ENCODE data around the gene MORN1. TPM values are rescaled to one million over a fixed set of nuclear protein-coding genes. Genes with fewer than 3 reads are reported as not detected.

The MORN1 gene
- polyA plus RNA-seq, 1 donor from 2014 or later, result 10.9 TPM

DNA sequence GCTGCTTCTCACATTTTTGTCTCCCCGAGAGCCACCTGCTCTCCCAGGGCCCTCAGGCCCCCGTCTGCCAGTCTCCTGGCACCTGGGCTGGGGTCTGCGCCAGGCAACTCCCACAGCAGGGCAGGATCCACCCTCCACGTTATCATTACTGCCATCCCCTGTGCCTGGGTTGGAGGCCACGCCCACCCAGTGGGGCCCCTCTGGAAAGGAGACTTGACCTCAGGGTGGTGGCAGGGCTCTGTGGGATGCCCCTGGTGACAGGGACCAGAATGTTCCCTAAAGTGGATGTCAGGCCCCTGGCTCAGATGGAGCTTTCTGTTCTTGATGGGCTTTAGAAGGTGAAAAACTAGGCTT lies 96.7 kb downstream of the MORN1 start:
- Histone ChIP-seq H3F3A (ENCODE audit: insufficient read depth, low read length, poor library complexity, severe bottlenecking) (no peaks in the 10 kb centered on the region), H3K27me3 (ENCODE audit: insufficient read depth, low read depth, low read length) (no peaks in the 10 kb centered on the region), H3K9me3 (ENCODE audit: low read length) (no peaks in the 10 kb centered on the region), H4K20me1 (ENCODE audit: insufficient read depth) (peaks cover 4% of the 10 kb centered on the region), H3K9me2 (ENCODE audit: insufficient read depth, low read length) (no peaks in the 10 kb centered on the region), H3K9ac (ENCODE audit: low read length) (no peak overlapping the region), H3K79me2 (replicated peaks; ENCODE audit: insufficient read depth, low read length) (peaks cover 68% of the 10 kb centered on the region), H2AFZ (ENCODE audit: low read depth, low read length) (no peak overlapping the region), H3K4me2 (ENCODE audit: low read length) (no peak overlapping the region), H3K36me3 (ENCODE audit: insufficient read depth, low read length) (no peaks in the 10 kb centered on the region), H3K4me3 (ENCODE audit: low read length) (no peak overlapping the region), H3K27ac (ENCODE audit: low read length) (no peak overlapping the region)
- no peak for TF ChIP-seq EZH2 (IDR thresholded peaks at IDR 0.05; ENCODE audit: borderline replicate concordance, insufficient read depth, low read length, poor library complexity, severe bottlenecking)

DNA sequence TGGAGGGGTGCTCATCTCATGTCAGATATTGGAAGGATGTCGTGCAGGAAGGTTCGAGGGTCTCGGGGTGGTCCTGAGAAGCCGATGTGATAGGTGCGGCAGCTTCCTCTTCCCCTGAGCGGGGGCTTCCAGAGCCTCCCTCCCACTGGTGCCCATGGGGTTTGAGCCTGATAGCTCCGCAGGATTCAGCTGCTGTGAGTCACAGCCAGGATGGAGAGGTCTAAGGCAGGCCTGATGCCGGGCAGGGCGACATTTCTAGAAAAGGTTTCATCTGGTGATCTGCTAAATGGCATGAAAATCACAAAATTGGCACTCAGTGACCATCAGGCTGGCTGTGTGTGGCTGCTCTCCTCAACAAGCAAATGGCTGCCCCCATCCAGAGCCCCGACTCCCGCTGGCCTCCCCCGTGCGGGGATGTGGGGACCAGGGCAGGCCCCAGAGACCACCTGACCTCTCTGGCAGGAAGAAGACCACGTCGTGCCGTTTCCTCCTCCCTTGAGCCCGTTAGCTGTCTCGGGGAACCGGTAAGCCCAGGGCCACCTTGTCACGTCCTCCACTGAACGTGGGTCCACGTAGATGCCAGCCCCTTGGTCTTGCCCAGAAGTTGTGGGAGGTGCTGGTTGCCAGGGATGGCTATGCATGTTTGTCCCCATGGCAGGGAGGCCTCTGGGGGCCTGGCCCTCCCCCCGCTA lies 97.2 kb downstream of the MORN1 start:
- no peaks in the 10 kb centered on the region for H3F3A ChIP-seq (ENCODE audit: insufficient read depth, low read length, poor library complexity, severe bottlenecking)
- H3K4me3 ChIP-seq (ENCODE audit: low read length), result no peak overlapping the region
- no peak overlapping the region for H3K4me2 ChIP-seq (ENCODE audit: low read length)
- TF ChIP-seq POLR2AphosphoS5 (IDR thresholded peaks at IDR 0.05) (no peak), EP300 (conservative IDR thresholded peaks at IDR 0.05; ENCODE audit: poor library complexity, severe bottlenecking) (no peak), SMC3 (conservative IDR thresholded peaks at IDR 0.05; ENCODE audit: poor library complexity) (no peak), MXI1 (conservative IDR thresholded peaks at IDR 0.05; ENCODE audit: poor library complexity, severe bottlenecking) (no peak), RAD21 (conservative IDR thresholded peaks at IDR 0.05) (no peak), TAF1 (IDR thresholded peaks at IDR 0.05; ENCODE audit: low read depth) (no peak), EZH2 (IDR thresholded peaks at IDR 0.05; ENCODE audit: borderline replicate concordance, insufficient read depth, low read length, poor library complexity, severe bottlenecking) (no peak)
- TF ChIP-seq, protein P1, sequence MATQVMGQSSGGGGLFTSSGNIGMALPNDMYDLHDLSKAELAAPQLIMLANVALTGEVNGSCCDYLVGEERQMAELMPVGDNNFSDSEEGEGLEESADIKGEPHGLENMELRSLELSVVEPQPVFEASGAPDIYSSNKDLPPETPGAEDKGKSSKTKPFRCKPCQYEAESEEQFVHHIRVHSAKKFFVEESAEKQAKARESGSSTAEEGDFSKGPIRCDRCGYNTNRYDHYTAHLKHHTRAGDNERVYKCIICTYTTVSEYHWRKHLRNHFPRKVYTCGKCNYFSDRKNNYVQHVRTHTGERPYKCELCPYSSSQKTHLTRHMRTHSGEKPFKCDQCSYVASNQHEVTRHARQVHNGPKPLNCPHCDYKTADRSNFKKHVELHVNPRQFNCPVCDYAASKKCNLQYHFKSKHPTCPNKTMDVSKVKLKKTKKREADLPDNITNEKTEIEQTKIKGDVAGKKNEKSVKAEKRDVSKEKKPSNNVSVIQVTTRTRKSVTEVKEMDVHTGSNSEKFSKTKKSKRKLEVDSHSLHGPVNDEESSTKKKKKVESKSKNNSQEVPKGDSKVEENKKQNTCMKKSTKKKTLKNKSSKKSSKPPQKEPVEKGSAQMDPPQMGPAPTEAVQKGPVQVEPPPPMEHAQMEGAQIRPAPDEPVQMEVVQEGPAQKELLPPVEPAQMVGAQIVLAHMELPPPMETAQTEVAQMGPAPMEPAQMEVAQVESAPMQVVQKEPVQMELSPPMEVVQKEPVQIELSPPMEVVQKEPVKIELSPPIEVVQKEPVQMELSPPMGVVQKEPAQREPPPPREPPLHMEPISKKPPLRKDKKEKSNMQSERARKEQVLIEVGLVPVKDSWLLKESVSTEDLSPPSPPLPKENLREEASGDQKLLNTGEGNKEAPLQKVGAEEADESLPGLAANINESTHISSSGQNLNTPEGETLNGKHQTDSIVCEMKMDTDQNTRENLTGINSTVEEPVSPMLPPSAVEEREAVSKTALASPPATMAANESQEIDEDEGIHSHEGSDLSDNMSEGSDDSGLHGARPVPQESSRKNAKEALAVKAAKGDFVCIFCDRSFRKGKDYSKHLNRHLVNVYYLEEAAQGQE (IDR thresholded peaks at IDR 0.05; ENCODE audit: borderline replicate concordance), result no peak
- TF ChIP-seq, protein P2, sequence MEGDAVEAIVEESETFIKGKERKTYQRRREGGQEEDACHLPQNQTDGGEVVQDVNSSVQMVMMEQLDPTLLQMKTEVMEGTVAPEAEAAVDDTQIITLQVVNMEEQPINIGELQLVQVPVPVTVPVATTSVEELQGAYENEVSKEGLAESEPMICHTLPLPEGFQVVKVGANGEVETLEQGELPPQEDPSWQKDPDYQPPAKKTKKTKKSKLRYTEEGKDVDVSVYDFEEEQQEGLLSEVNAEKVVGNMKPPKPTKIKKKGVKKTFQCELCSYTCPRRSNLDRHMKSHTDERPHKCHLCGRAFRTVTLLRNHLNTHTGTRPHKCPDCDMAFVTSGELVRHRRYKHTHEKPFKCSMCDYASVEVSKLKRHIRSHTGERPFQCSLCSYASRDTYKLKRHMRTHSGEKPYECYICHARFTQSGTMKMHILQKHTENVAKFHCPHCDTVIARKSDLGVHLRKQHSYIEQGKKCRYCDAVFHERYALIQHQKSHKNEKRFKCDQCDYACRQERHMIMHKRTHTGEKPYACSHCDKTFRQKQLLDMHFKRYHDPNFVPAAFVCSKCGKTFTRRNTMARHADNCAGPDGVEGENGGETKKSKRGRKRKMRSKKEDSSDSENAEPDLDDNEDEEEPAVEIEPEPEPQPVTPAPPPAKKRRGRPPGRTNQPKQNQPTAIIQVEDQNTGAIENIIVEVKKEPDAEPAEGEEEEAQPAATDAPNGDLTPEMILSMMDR (IDR thresholded peaks at IDR 0.05; ENCODE audit: poor library complexity, severe bottlenecking), result no peak
- H3K27ac ChIP-seq (ENCODE audit: low read length), result no peak overlapping the region
- no peak overlapping the region for H3K9ac ChIP-seq (ENCODE audit: low read length)
- H2AFZ ChIP-seq (ENCODE audit: low read depth, low read length), result no peak overlapping the region
- H3K79me2 ChIP-seq (replicated peaks; ENCODE audit: insufficient read depth, low read length), result peaks cover 66% of the 10 kb centered on the region
- no peaks in the 10 kb centered on the region for H3K36me3 ChIP-seq (ENCODE audit: insufficient read depth, low read length)
- H3K27me3 ChIP-seq (ENCODE audit: insufficient read depth, low read depth, low read length), result no peaks in the 10 kb centered on the region
- H4K20me1 ChIP-seq (ENCODE audit: insufficient read depth), result peaks cover 4% of the 10 kb centered on the region
- no peaks in the 10 kb centered on the region for H3K9me2 ChIP-seq (ENCODE audit: insufficient read depth, low read length)
- no peaks in the 10 kb centered on the region for H3K9me3 ChIP-seq (ENCODE audit: low read length)

Data from neural cell (in vitro differentiated cells).